ENCODE data around the gene FTSJ3. TPM values are rescaled to one million over a fixed set of nuclear protein-coding genes. Genes with fewer than 3 reads are reported as not detected.
A peak's percentile ranks its signal among the peaks of the same experiment; 100 is the strongest.

The FTSJ3 gene
- total and polyA plus RNA-seq, 4 donors: 10.0 to 38.1 (median 29.7) TPM

DNA sequence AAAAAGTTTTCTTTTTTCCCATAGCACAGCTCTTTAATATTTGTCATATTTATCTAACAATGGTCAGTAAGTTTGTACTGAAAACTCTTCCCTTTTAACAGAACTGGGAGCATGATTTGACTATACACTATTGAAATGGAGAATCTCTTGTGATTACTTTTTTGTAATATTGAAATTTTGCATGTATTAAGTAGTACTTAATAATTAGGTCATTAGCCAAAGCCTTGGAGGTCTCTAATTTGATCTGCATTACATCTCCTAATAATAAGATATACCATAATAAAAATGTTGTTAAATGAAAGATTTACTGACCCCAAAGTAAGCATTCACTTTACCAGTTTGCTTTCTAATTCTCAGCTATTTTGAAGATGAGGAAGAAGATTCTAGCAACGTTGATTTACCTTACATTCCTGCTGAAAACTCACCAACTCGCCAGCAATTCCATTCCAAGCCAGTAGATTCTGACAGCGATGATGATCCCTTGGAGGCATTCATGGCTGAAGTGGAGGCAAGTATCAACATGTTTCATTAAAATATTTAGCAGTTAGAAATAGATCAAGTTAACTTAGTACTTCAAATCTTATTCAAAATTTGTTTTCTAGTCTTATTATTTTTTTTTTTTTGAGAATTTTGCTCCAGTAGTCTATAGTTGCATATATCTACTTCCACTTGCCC, 35.3 kb downstream of the FTSJ3 start:
- Histone ChIP-seq H3K4me3 (ENCODE audit: low read length in 2 of 2) (no peak overlapping the region), H3K9me3 (ENCODE audit: control insufficient read depth, low read length) (no peaks in the 10 kb centered on the region)

DNA sequence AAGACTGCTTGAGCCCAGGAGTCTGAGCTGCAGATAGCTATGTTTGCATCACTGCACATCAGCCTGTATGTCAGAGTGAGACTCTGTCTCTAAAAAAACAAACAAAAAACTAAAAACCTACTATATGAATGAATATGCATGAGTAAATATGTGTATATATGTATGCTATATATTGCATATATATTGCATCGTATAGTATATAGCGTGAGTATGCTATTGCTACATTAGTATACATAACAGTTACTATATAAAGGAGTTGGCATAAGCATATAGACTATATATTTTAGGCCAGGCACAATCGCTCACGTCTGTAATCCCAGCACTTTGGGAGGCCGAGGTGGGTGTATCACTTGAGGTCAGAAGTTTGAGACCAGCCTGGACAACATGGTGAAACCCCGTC, 37.4 kb downstream of the FTSJ3 start:
- WGBS, 2 donors: 87 to 88% methylated on average over 6 of the region's 6 CpGs
- intact Hi-C loops (cut with DNase I): no loop called here
- Histone ChIP-seq H3K36me3 (ENCODE audit: control insufficient read depth in 1 of 2, insufficient read depth in 2 of 2, low read length in 1 of 2) (peaks cover 0 to 5% of the 10 kb centered on the region in 2 donors), H3K27me3 (ENCODE audit: control insufficient read depth in 1 of 2, insufficient read depth in 2 of 2, low read length in 1 of 2) (no peaks in the 10 kb centered on the region), H3K4me1 (ENCODE audit: control insufficient read depth in 1 of 2, insufficient read depth in 2 of 2, low read length in 2 of 2) (no peaks in the 10 kb centered on the region), H3K9me3 (ENCODE audit: control insufficient read depth, low read length) (no peaks in the 10 kb centered on the region), H3K27ac (ENCODE audit: low read depth in 1 of 2, low read length in 2 of 2) (no peak overlapping the region), H3K4me3 (ENCODE audit: low read length in 2 of 2) (no peak overlapping the region)
- DNase-seq (no peak), ATAC-seq (ENCODE audit: low FRiP score) (no peak)

More for the DNA sequence above, 35.3 kb downstream of the FTSJ3 start:
- Histone ChIP-seq H3K36me3 (ENCODE audit: control insufficient read depth in 1 of 2, insufficient read depth in 2 of 2, low read length in 1 of 2) (peaks cover 0 to 7% of the 10 kb centered on the region in 2 donors), H3K4me1 (ENCODE audit: control insufficient read depth in 1 of 2, insufficient read depth in 2 of 2, low read length in 2 of 2) (no peaks in the 10 kb centered on the region), H3K27me3 (ENCODE audit: control insufficient read depth in 1 of 2, insufficient read depth in 2 of 2, low read length in 1 of 2) (no peaks in the 10 kb centered on the region), H3K27ac (ENCODE audit: low read depth in 1 of 2, low read length in 2 of 2) (no peak overlapping the region)
- intact Hi-C loops (cut with DNase I): no loop called here
- ATAC-seq (ENCODE audit: low FRiP score) (no peak), DNase-seq (no peak)
- 76 to 78% methylated on average over 3 of the region's 3 CpGs for WGBS, 2 donors

DNA sequence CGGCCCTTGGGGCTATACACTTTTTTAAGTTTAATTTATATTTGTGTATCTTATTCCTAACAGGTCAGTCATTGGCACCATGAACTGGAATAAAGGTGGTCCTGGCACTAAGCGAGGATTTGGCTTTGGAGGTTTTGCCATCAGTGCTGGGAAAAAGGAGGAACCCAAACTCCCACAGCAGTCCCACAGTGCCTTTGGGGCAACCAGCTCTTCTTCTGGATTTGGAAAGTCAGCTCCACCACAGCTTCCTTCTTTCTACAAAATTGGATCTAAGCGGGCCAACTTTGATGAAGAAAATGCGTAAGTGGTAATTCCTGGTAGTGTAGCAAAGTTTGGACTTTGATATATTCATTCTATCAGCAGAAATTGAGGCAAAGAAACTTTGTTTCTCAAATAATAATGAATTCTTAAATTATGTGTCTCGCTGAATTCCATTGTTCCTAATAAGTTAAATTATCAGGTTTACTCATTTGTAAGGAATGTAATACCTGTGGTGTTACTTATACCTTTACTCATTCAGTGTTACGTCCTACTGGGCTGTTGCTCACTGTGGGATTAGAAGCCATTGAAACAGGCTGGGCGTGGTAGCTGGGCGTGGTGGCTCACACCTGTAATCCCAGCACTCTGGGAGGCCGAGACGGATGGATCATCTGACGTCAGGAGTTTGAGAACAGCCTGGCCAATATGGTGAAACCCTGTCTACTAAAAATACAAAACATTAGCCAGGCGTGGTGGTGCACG, 40.3 kb downstream of the FTSJ3 start:
- intact Hi-C loops (cut with DNase I): no loop called here
- Histone ChIP-seq H3K9me3 (ENCODE audit: control insufficient read depth, low read length) (no peaks in the 10 kb centered on the region), H3K4me1 (ENCODE audit: control insufficient read depth in 1 of 2, insufficient read depth in 2 of 2, low read length in 2 of 2) (no peaks in the 10 kb centered on the region), H3K4me3 (ENCODE audit: low read length in 2 of 2) (no peak overlapping the region), H3K36me3 (ENCODE audit: control insufficient read depth in 1 of 2, insufficient read depth in 2 of 2, low read length in 1 of 2) (peaks cover 0 to 3% of the 10 kb centered on the region in 2 donors), H3K27ac (ENCODE audit: low read depth in 1 of 2, low read length in 2 of 2) (no peak overlapping the region), H3K27me3 (ENCODE audit: control insufficient read depth in 1 of 2, insufficient read depth in 2 of 2, low read length in 1 of 2) (no peaks in the 10 kb centered on the region)
- DNase-seq (no peak), ATAC-seq (ENCODE audit: low FRiP score) (no peak)
- 95% methylated on average over 13 of the region's 13 CpGs for WGBS, 2 donors

DNA sequence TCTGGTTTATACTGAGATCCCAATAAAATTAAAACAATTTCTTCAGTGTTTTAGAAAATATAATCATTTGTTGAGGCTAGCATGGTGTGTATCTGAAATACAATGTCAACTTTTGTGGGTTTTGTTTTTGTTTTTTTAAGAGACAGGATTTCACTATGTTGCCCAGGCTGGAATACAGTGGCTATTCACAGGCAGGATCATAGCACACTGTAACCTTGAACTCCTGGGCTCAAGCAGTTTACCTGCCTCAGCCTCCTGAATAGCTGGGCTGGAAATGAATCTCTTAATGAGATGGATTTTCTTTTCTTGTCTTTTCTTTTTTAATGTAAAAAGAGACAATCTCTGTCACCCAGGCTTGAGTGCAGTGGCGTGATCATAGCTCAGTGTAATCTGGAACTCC, 41.3 kb downstream of the FTSJ3 start:
- H3K9me3 ChIP-seq (ENCODE audit: control insufficient read depth, low read length): no peaks in the 10 kb centered on the region
- DNase-seq (no peak), ATAC-seq (ENCODE audit: low FRiP score) (no peak)
- H3K27me3 ChIP-seq (ENCODE audit: control insufficient read depth in 1 of 2, insufficient read depth in 2 of 2, low read length in 1 of 2): no peaks in the 10 kb centered on the region
- H3K27ac ChIP-seq (ENCODE audit: low read depth in 1 of 2, low read length in 2 of 2): no peak overlapping the region
- H3K4me3 ChIP-seq (ENCODE audit: low read length in 2 of 2): no peak overlapping the region
- WGBS, 2 donors: 100% methylated on average over 1 of the region's 1 CpG
- no peaks in the 10 kb centered on the region for H3K4me1 ChIP-seq (ENCODE audit: control insufficient read depth in 1 of 2, insufficient read depth in 2 of 2, low read length in 2 of 2)
- peaks cover 0 to 3% of the 10 kb centered on the region in 2 donors for H3K36me3 ChIP-seq (ENCODE audit: control insufficient read depth in 1 of 2, insufficient read depth in 2 of 2, low read length in 1 of 2)
- intact Hi-C loops (cut with DNase I): no loop called here

DNA sequence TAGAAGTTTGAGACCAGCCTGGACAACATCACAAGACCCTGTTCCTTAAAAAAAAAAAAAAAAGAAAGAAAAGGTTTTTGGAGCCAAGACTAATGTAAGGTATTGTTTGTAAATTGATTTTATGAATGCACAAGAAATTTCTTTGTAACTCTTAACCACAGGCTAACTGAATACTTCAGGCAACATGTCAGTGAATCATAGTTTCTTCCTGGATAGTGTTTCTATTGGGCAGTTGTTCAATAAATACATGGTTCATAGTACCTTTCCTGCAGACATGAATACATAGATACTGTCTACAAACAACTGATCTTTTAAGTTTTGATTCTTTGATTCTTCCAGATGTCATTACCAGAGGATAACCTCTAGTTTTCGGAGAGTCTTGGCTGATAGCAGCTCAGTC, 41.9 kb downstream of the FTSJ3 start:
- Histone ChIP-seq H3K27me3 (ENCODE audit: control insufficient read depth in 1 of 2, insufficient read depth in 2 of 2, low read length in 1 of 2) (no peaks in the 10 kb centered on the region), H3K36me3 (ENCODE audit: control insufficient read depth in 1 of 2, insufficient read depth in 2 of 2, low read length in 1 of 2) (peaks cover 0 to 3% of the 10 kb centered on the region in 2 donors), H3K27ac (ENCODE audit: low read depth in 1 of 2, low read length in 2 of 2) (no peak overlapping the region), H3K4me1 (ENCODE audit: control insufficient read depth in 1 of 2, insufficient read depth in 2 of 2, low read length in 2 of 2) (no peaks in the 10 kb centered on the region), H3K4me3 (ENCODE audit: low read length in 2 of 2) (no peak overlapping the region), H3K9me3 (ENCODE audit: control insufficient read depth, low read length) (no peaks in the 10 kb centered on the region)
- ATAC-seq (ENCODE audit: low FRiP score) (no peak), DNase-seq (no peak)
- 93 to 94% methylated on average over 1 of the region's 1 CpG for whole genome bisulfite sequencing, 2 donors
- intact Hi-C loops (cut with DNase I): no loop called here

DNA sequence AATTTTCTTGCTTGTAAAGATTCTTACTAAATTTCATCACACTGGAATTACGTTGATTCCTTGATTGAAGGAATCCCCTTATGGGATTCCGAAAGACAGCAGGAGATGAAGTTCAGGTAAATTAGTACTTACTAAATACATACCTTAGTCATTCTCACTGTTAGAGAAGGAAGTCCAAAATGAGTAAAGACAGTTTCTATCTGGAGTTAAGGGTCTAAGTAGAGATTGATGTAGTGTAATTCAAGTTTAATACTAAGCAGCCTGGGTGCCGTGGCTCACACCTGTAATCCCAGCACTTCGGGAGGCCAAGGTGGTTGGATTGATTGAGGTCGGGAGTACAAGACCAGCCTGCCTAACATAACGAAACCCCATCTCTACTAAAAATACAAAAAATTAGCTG, 43.9 kb downstream of the FTSJ3 start:
- Histone ChIP-seq H3K4me1 (ENCODE audit: control insufficient read depth in 1 of 2, insufficient read depth in 2 of 2, low read length in 2 of 2) (no peaks in the 10 kb centered on the region), H3K4me3 (ENCODE audit: low read length in 2 of 2) (no peak overlapping the region), H3K27ac (ENCODE audit: low read depth in 1 of 2, low read length in 2 of 2) (no peak overlapping the region), H3K9me3 (ENCODE audit: control insufficient read depth, low read length) (no peaks in the 10 kb centered on the region), H3K27me3 (ENCODE audit: control insufficient read depth in 1 of 2, insufficient read depth in 2 of 2, low read length in 1 of 2) (no peaks in the 10 kb centered on the region), H3K36me3 (ENCODE audit: control insufficient read depth in 1 of 2, insufficient read depth in 2 of 2, low read length in 1 of 2) (peaks cover 0 to 3% of the 10 kb centered on the region in 2 donors)
- ATAC-seq (ENCODE audit: low FRiP score): no peak
- no peak for DNase-seq
- intact Hi-C loops (cut with DNase I): no loop called here
- 84 to 86% methylated on average over 6 of the region's 6 CpGs for WGBS, 2 donors

DNA sequence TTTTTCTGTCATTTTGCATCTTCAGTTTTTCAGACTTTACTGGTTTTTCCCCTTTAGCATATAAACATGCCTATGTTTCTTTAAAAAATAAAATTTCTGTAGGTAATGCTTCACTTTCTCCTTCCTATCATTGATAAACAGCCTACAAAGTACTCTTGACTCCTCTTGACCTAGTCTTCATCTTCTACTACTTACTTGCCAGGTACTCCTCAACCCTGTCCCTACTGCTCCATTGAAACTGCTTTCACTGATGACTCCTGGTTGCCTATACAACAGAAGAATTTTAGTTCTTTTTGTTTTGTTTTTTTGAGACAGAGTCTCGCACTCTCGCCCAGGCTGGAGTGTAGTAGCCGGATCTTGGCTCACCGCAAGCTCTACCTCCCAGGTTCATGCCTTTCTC, 46.5 kb downstream of the FTSJ3 start:
- H3K4me1 ChIP-seq (ENCODE audit: control insufficient read depth in 1 of 2, insufficient read depth in 2 of 2, low read length in 2 of 2): no peaks in the 10 kb centered on the region
- intact Hi-C loops (cut with DNase I): no loop called here
- DNase-seq (no peak), ATAC-seq (ENCODE audit: low FRiP score) (no peak)
- H3K27me3 ChIP-seq (ENCODE audit: control insufficient read depth in 1 of 2, insufficient read depth in 2 of 2, low read length in 1 of 2): no peaks in the 10 kb centered on the region
- H3K9me3 ChIP-seq (ENCODE audit: control insufficient read depth, low read length): no peaks in the 10 kb centered on the region
- no peak overlapping the region for H3K4me3 ChIP-seq (ENCODE audit: low read length in 2 of 2)
- H3K36me3 ChIP-seq (ENCODE audit: control insufficient read depth in 1 of 2, insufficient read depth in 2 of 2, low read length in 1 of 2): no peaks in the 10 kb centered on the region
- no peak overlapping the region for H3K27ac ChIP-seq (ENCODE audit: low read depth in 1 of 2, low read length in 2 of 2)
- 94 to 97% methylated on average over 4 of the region's 4 CpGs for WGBS, 2 donors

DNA sequence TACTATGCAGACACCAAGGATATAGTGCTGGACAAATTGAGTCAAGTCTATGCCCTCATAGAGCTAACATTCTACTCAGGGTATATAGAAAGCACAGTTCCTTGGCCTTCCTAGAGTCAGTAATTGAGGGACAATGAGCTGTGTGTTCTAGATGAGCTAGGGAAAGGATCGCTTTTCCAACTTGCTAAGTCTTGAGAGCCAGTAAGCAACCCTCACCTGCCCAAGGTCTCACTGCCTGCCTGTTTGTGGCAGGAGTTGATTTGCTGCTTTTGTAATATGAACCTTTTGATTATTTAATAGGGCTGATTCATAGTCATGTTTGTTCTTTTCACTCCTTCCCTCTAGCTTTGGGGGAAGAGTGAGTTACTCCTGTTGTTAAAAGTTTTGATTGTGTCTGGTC, 47.0 kb downstream of the FTSJ3 start:
- no peaks in the 10 kb centered on the region for H3K36me3 ChIP-seq (ENCODE audit: control insufficient read depth in 1 of 2, insufficient read depth in 2 of 2, low read length in 1 of 2)
- no peak for ATAC-seq (ENCODE audit: low FRiP score)
- no peaks in the 10 kb centered on the region for H3K9me3 ChIP-seq (ENCODE audit: control insufficient read depth, low read length)
- no peak for DNase-seq
- no peak overlapping the region for H3K4me3 ChIP-seq (ENCODE audit: low read length in 2 of 2)
- H3K4me1 ChIP-seq (ENCODE audit: control insufficient read depth in 1 of 2, insufficient read depth in 2 of 2, low read length in 2 of 2): peaks cover 0 to under 1% of the 10 kb centered on the region in 2 donors
- H3K27me3 ChIP-seq (ENCODE audit: control insufficient read depth in 1 of 2, insufficient read depth in 2 of 2, low read length in 1 of 2): no peaks in the 10 kb centered on the region
- 96 to 100% methylated on average over 1 of the region's 1 CpG for WGBS, 2 donors
- intact Hi-C loops (cut with DNase I): no loop called here
- H3K27ac ChIP-seq (ENCODE audit: low read depth in 1 of 2, low read length in 2 of 2): no peak overlapping the region

DNA sequence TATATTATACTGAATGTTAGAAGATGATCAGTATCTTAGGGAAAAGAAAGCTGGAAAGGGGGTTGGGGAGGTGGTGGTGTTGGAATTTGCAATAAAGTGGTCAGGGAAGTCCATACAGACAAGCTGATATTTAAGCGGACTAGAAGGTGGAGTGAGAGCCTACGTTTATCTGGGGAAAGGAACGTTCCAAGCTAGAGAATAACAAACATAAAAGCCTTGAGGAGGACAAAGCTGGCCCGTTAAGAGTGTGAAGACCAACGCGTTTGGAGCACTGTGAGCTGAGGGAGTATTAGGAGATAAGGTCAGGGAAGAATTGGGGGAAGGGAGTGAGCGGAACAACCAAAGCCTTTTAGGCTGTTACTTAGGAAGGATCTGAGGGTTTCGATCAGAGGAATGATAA, 52.0 kb downstream of the FTSJ3 start:
- intact Hi-C loops (cut with DNase I): no loop called here
- H3K36me3 ChIP-seq (ENCODE audit: control insufficient read depth in 1 of 2, insufficient read depth in 2 of 2, low read length in 1 of 2): no peaks in the 10 kb centered on the region
- no peak overlapping the region for H3K27ac ChIP-seq (ENCODE audit: low read depth in 1 of 2, low read length in 2 of 2)
- WGBS, 2 donors: 23 to 25% methylated on average over 8 of the region's 8 CpGs
- no peak for DNase-seq
- no peak for ATAC-seq (ENCODE audit: low FRiP score)
- H3K9me3 ChIP-seq (ENCODE audit: control insufficient read depth, low read length): no peaks in the 10 kb centered on the region
- peak overlapping the region; percentile 58 to 64 for H3K4me3 ChIP-seq (ENCODE audit: low read length in 2 of 2)
- H3K27me3 ChIP-seq (ENCODE audit: control insufficient read depth in 1 of 2, insufficient read depth in 2 of 2, low read length in 1 of 2): no peaks in the 10 kb centered on the region
- H3K4me1 ChIP-seq (ENCODE audit: control insufficient read depth in 1 of 2, insufficient read depth in 2 of 2, low read length in 2 of 2): peaks cover 0 to 3% of the 10 kb centered on the region in 2 donors
